NCI-H345 treated with DMSO at 0.1 percent for 48 hours (cell line): Measurements from ENCODE around the gene ARHGEF16.
A peak's percentile ranks its signal among the peaks of the same experiment; 100 is the strongest.

Experiments used
- DNase-seq: peaks from one replicate; lab custom pipeline; 2025; ENCODE audit not compliant: unreplicated experiment; lab: John Stamatoyannopoulos, UW

Gene ARHGEF16

DNA sequence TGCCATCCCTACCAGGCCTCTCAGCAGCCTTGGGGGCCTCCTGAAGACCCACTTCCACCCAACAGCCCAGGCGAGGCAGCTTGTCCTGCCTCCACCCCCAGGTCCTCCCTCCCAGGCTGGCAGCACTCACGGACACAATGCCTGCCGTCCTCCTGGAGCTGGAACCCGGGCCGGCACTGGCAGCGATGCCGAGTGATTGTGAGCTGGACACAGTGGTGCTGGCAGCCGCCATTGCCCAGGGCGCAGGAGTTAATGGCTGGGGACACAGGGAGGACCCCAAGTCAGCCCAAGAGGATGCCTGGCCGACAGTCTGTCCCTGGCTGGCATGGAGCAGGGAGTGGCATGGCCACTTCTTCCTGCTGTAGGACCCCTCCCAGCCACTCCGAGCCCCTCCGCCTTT, 60.8 kb downstream of the ARHGEF16 start:
- DNase-seq = no peak

DNA sequence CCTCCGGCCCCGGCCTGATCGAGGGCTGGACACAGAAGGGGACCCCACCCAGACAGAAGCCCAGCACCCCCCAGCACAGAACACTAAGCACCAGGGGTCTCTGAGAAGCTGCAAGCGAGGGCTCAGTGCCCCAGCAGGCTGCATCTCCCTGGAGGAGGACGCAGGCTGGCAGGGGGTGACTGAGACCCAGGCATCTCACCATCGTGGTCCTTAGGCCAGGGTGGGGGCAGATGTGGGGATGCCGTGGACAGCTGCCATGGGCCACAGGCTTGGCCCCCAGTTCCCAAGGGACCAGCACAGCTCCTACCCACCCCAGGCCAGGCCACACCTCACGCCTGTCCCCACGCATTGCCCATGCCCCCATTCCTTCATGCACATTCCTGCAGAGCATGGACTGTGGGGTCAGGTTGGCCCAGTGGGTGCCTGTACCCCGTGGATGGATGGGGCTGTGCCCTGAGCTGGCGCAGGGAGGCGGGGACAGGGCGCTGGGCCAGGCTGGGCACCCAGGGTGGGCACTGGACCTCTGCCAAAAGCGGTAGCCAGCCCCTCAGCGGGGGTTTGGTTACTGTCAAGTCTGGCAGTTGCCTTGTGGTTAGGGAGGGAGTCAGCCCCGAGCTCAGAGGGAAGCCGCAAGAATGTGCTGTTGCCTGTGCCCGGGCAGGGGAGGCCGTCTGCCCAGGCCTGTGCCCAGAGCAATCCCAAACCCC, 61.5 kb downstream of the ARHGEF16 start:
- peak; percentile 66 for DNase-seq

- no peak for DNase-seq
Measured at GRCh38 chr1:3516481-3516869, 62.0 kb downstream of the ARHGEF16 start.

GRCh38 chr1:3516911-3517675, 62.6 kb downstream of the ARHGEF16 start:
- no peak for DNase-seq

DNA sequence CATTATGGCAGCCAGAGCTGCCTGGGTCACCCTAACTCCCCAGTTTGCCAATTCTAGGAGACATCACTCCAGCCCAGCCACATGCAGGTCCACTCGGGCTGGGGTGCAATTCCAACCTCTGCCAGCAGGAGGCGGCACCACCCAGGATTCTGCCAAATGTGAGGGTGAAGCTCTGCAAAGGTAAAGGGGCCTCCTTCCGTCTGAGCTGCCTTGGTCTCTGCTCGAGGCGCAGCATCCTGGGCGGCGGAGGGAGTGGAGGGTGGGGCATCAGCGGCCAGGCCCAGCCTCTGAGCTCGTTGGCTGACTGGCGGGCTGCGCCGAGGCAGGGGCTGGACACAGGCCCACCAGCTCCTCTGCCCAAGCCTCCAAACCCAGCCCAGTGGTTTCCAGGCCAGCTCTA, 63.8 kb downstream of the ARHGEF16 start:
- DNase-seq = no peak

- DNase-seq = no peak
Measured at GRCh38 chr1:3518756-3519155, 64.3 kb downstream of the ARHGEF16 start.

DNA sequence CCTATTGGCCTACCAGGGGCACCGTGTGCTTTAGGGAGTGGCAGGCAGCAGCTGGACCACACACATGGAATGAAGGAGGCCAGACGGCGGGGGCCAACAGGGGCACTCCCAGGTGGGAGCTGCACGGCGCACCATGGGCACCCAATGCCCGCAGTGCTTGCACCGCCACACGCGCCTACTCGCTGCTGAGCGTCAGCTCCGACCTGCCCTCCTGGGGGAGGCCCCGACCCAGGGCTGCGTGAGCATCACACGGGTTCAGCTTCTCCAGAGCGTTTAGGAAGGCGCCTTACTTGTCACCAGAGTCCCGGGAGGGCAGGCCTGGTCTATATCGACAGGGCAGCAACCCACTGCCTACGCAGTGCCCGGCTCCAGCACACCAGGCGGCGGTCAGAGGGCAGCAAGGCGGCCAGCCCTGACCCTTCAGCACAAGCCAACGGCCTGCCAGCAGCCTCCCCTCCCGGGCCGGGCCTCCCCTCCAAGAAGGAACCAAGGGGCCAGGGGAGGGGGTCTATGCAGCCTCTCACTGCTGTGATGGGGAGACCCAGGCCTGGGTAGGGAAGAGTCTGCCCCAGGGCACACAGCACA, 64.9 kb downstream of the ARHGEF16 start:
- DNase-seq = no peak

- no peak for DNase-seq
Measured at GRCh38 chr1:3520419-3521378, 66.2 kb downstream of the ARHGEF16 start.

- DNase-seq = no peak
Measured at GRCh38 chr1:3521426-3521825, 67.0 kb downstream of the ARHGEF16 start.

- DNase-seq = no peak
Measured at GRCh38 chr1:3522112-3522511, 67.6 kb downstream of the ARHGEF16 start.

DNA sequence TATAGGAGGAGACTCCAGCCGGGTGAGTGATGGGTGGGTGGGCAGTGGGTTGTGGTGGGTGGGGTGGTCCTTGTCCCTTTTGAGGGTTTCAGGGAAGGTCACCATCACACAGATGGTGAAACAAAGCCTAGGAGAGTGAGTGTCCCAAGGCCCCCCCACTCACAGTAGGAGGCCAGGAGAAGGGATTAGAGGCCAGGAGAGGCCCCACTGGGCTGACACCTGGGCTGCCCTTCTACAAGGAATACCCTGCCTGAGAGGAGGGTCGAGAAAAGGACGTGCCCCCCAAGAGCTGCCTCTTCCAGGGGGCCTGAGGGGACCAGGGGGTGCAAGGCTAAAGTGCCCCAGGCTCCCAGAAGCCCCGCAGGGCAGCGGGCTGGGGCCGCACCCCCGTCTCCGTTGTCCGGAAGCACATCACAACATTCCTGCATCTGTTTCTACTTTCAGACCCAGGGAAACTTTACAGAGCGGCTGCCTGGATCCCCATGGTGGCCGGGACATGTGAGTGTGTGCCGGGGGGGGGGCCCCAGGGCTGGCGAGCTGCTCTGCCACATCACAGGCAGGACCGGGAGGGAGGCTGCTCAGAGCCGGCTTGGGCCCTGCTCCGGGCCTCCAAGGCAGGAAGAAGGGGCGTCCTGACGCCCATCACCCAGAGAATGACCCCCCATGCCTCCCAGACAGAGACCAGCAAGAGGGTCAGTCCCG, 68.2 kb downstream of the ARHGEF16 start:
- DNase-seq = no peak

DNA sequence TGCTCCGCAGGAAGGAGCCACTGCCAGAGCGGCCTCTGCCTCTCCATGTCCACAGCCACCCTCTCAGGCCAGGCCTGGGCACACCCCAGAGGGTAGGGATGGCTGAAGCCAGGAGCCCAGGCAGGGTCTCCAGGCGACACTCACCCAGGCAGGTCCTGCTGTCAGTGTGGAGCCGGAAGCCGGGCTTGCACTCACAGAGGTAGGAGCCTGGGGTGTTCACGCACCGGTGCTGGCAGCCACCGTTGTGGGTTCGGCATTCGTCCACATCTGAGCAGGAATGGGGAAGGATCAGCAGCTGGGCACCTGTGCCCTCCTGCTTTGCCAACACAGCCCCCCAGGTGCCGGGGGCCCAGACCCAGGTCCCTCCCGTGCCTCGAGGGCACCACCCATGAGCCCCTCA, 69.5 kb downstream of the ARHGEF16 start:
- no peak for DNase-seq

GRCh38 chr1:3524556-3525203, 70.2 kb downstream of the ARHGEF16 start:
- no peak for DNase-seq

DNA sequence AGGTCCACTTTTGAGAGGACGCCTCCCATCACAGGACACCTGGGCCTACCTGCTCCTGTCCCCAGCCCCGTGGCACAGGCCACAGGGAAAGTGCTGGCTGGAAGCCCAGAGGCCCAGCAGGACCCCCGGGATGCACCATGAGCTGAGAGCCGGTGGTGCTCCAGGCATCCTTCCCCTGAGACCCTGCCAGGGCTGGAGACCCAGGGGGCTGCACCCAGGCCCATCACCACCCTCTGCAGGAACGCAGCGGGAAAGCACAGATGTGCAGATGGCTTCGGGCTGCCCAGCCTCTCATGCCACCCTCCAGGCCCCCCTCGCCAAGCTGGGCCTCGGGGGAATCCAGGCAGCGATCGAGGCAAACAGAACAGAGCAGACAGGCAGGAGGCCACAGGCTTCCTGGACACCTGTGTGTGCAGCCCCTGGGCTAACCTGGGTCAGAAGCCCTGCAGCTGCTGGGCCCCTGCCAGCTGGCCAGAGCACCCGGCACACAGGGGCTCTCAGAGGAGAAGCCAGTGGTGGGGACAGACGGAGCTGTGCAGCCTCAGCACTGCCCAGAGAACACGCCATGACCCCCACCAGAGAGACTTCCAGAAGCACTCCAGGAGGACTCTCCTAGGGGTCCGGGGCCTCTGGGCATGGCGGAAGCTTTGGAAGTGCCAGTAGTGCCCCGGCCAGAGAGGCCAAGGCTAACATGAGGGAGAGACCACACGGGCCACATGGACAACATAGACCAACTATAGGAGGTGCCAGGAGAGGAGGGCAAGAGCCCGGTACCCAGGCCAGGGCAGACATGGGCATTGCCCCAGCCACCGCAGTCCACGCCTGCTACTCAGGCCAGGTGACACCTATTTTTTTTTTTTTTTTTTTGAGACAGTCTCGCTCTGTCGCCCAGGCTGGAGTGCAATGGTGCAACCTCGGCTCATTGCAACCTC, 71.4 kb downstream of the ARHGEF16 start:
- DNase-seq = peak; percentile 51

GRCh38 chr1:3527774-3528173, 73.3 kb downstream of the ARHGEF16 start:
- no peak for DNase-seq

DNA sequence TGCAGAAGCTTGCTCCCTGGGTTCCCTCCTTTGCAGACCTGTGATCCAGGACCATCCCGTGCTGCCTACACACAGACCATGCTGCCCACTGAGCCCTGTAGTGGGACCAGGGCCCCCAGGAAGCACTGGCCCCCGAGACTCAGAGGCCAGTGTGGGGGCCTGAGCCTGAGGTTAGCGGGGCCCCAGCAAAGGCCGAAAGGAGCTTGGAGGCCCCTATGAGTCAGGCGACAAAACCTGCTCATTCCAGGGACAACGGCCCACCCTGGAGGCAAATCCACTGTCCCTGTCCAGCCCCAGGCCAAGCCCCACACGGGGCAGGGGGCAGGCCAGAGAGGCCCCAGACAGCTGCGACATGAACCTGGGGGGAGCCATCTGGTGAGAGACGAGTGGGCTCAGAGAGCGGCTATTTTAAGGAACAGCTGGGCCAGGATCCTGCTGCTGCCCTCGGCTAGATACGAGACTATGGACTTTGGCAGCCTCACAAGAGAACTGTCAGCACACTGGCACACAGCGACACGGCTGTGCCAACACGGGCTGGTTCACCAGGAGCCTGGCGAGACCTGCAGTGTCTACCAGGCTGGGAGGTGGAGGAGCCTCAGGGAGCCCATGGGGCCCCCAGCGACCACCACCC, 74.7 kb downstream of the ARHGEF16 start:
- DNase-seq = no peak

GRCh38 chr1:3530086-3530925, 75.8 kb downstream of the ARHGEF16 start:
- DNase-seq = peak; percentile 41
